Endothelial cell of umbilical vein (primary cell): Measurements from ENCODE around the gene THBD. TPM values are rescaled to one million over a fixed set of nuclear protein-coding genes. Genes with fewer than 3 reads are reported as not detected.

Experiments used
- BruUV-seq: library from RNA; stranded (reverse); fragments of 400-500 nt; replicated peaks from 2 replicates; lab custom pipeline; 2021; lab: Mats Ljungman, UMichigan
- CTCF ChIA-PET: fragments of 300-600, 350-600 bp; sonication (Branson Sonifier 250); formaldehyde crosslinking; loops from one replicate; lab custom pipeline; 2021; ENCODE audit warnings: antibody characterized with exemption, inconsistent platforms; lab: Charles Lee
- POLR2A ChIA-PET: fragments of 300-600, 350-600 bp; sonication (Branson Sonifier 250); formaldehyde crosslinking; loops from one replicate; lab custom pipeline; 2021; ENCODE audit warnings: antibody characterized with exemption, inconsistent platforms; lab: Charles Lee
- DNase-seq: peaks from one replicate; pipeline ENCODE4 v3.0.0-alpha.2; 2011; ENCODE audit warnings: low read depth, low spot score
- FAIRE-seq: peaks from 2 replicates; lab custom pipeline; 2011; peaks lifted over from hg19 to GRCh38; lab: Jason Lieb, UNC
- H2AFZ ChIP-seq: 2 replicates; pipeline ENCODE4 v1.6.0; 2012; ENCODE audit warnings: low read depth, low read length, control low read depth, inconsistent platforms
- H3K27ac ChIP-seq: 2 replicates; pipeline ENCODE4 v1.5.1; 2011; ENCODE audit warnings: low read depth, mild to moderate bottlenecking, control low read depth, low read length, moderate library complexity; ENCODE audit not compliant: insufficient read depth
- H3K27me3 ChIP-seq, 2 experiments: 2 replicates each; pipeline versions ENCODE4 v1.6.0 to v1.6.1; 2011; ENCODE audit warnings: low read length in 2 of 2, mixed read lengths in 1 of 2; ENCODE audit not compliant: control insufficient read depth in 2 of 2, insufficient read depth in 2 of 2
- H3K36me3 ChIP-seq, 2 experiments: 2 replicates in 1 of 2; 3 replicates in 1 of 2; pipeline ENCODE4 v1.5.1; 2011; ENCODE audit warnings: low read length in 2 of 2, mild to moderate bottlenecking in 1 of 2, moderate library complexity in 1 of 2; ENCODE audit not compliant: control insufficient read depth in 2 of 2, insufficient read depth in 2 of 2; ENCODE audit errors: extremely low read depth in 1 of 2
- H3K4me1 ChIP-seq: 3 replicates; pipeline ENCODE4 v1.5.1; 2011; ENCODE audit warnings: mild to moderate bottlenecking, low read length; ENCODE audit not compliant: control insufficient read depth, insufficient read depth; ENCODE audit errors: extremely low read depth
- H3K4me2 ChIP-seq: 2 replicates; pipeline ENCODE4 v1.6.1; 2011; ENCODE audit warnings: low read length, control low read depth, mixed read lengths; ENCODE audit not compliant: insufficient read depth
- H3K4me3 ChIP-seq, 3 experiments: fragments of 200-600 bp in 1 of 3; sonication (generic), shearing (Covaris generic) in 1 of 3; replicated peaks in 1 of 3; 2 replicates each; pipeline ENCODE4 v1.5.1; 2011 to 2016; ENCODE audit warnings: control low read depth in 3 of 3, low read length in 3 of 3, mild to moderate bottlenecking in 2 of 3, inconsistent platforms in 1 of 3, low read depth in 1 of 3, moderate library complexity in 1 of 3; ENCODE audit not compliant: insufficient read depth in 1 of 3
- H3K79me2 ChIP-seq: 2 replicates; pipeline ENCODE4 v1.6.0; 2012; ENCODE audit warnings: low read length, inconsistent platforms; ENCODE audit not compliant: control insufficient read depth, insufficient read depth
- H3K9ac ChIP-seq: replicated peaks from 2 replicates; pipeline ENCODE3; 2011; ENCODE audit warnings: low read length, control low read depth; ENCODE audit not compliant: insufficient read depth; ENCODE audit errors: extremely low read depth
- H3K9me1 ChIP-seq: replicated peaks from 3 replicates; pipeline ENCODE4 v1.6.0; 2011; ENCODE audit warnings: mild to moderate bottlenecking, low read length; ENCODE audit not compliant: control insufficient read depth, insufficient read depth; ENCODE audit errors: extremely low read depth
- H3K9me3 ChIP-seq: replicated peaks from 2 replicates; pipeline ENCODE4 v1.5.1; 2012; ENCODE audit warnings: low read length, inconsistent platforms; ENCODE audit not compliant: control insufficient read depth, insufficient read depth
- H4K20me1 ChIP-seq: replicated peaks from 2 replicates; pipeline ENCODE3; 2011; ENCODE audit warnings: mild to moderate bottlenecking, low read length; ENCODE audit not compliant: control insufficient read depth, insufficient read depth; ENCODE audit errors: extremely low read depth
- EZH2 ChIP-seq: IDR thresholded peaks from 2 replicates; pipeline ENCODE4 v1.6.1; 2012; ENCODE audit warnings: borderline replicate concordance, low read depth, mild to moderate bottlenecking, moderate library complexity, low read length, inconsistent platforms; ENCODE audit not compliant: severe bottlenecking
- FOS ChIP-seq: IDR thresholded peaks from 2 replicates; pipeline ENCODE4 v1.6.1; 2011; ENCODE audit warnings: mild to moderate bottlenecking, low read length, moderate library complexity, borderline replicate concordance; ENCODE audit not compliant: insufficient read depth
- GATA2 ChIP-seq: IDR thresholded peaks from 2 replicates; pipeline ENCODE4 v1.7.0; 2011; ENCODE audit warnings: low read depth, mild to moderate bottlenecking, moderate library complexity, mixed read lengths, low read length; ENCODE audit not compliant: insufficient read length, insufficient read depth
- JUN ChIP-seq: IDR thresholded peaks from 2 replicates; pipeline ENCODE4 v1.6.1; 2011; ENCODE audit warnings: borderline replicate concordance, low read depth; ENCODE audit not compliant: insufficient read length, insufficient read depth
- MYC ChIP-seq: IDR thresholded peaks from one replicate; pipeline ENCODE4 v1.6.1; 2011; ENCODE audit warnings: mild to moderate bottlenecking, low read depth, low read length
- POLR2A ChIP-seq: IDR thresholded peaks from 2 replicates; pipeline ENCODE4 v1.6.1; 2012; ENCODE audit warnings: low read depth, mild to moderate bottlenecking, control low read depth, low read length
- POLR2AphosphoS5 ChIP-seq: IDR thresholded peaks from 2 replicates; pipeline ENCODE4 v1.6.1; 2012; ENCODE audit warnings: low read depth, mild to moderate bottlenecking, control low read depth, low read length, moderate library complexity; ENCODE audit not compliant: insufficient read depth
- dilution Hi-C: fragments of 300-500 bp; cut with MboI; formaldehyde crosslinking; loops from one replicate; pipeline ENCODE4 v1.15.0; 2019; ENCODE audit warnings: low sequenced_read_pairs; ENCODE audit not compliant: extremely low pct_ligation_motif_present
- intact Hi-C: fragments of 100-400 bp; cut with micrococcal nuclease; formaldehyde crosslinking; loops from one replicate; pipeline ENCODE4 v1.10.0; 2022
- polyA plus RNA-seq, 4 experiments: library from polyadenylated mRNA; depleted of rRNA in 3 of 4; stranded (reverse) in 3 of 4; unstranded in 1 of 4; fragments of >200 nt; gene quantifications; 2 replicates each; pipeline versions ENCODE4 v1.2.1 to v1.2.3, GENCODE V29; 2011 to 2012; ENCODE audit warnings: missing spikeins in 1 of 4
- total RNA-seq: library from RNA; stranded (reverse); gene quantifications from 2 replicates; pipeline ENCODE4 v1.2.3, GENCODE V29; 2021
- TF ChIP-seq, protein P1 (sequence below), 2 donors: IDR thresholded peaks; 1 replicate in 1 of 2; 2 replicates in 1 of 2; pipeline ENCODE4 v1.5.1; 2011; ENCODE audit warnings: low read length in 2 of 2, mild to moderate bottlenecking in 2 of 2, moderate library complexity in 2 of 2, control low read depth in 1 of 2, inconsistent platforms in 1 of 2, low read depth in 1 of 2; ENCODE audit not compliant: insufficient read depth in 1 of 2; ENCODE audit errors: extremely low read depth in 1 of 2
- TF ChIP-seq, protein P2 (sequence below): IDR thresholded peaks from 2 replicates; pipeline ENCODE4 v1.6.1; 2011; ENCODE audit not compliant: insufficient read depth, insufficient read length

THBD gene
- total and polyA plus RNA-seq, 2 donors (not counting 3 experiments of a cell fraction or from before 2014, with no cell fraction given), result 17.1 to 28.0 TPM

DNA sequence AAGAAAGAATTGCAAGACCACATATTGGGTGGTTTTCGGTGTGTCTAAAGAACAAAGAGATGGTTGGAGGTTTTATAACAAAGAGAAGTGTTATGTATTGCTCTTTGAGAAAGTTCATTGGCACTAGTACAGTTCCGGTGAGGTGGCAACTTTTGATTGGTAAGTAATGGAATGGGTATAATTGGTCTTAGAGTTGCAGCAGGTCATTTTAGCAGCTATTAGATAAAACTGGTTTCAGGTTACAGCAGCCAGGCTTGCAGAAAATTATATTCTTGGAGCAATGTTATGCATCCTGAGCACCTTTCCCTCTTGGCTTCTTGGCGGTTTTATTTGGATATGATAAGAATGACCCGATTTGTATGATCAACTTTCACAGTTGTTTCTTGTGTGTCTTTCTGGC lies 26.6 kb downstream of the THBD start:
- Histone ChIP-seq H3K27ac (no peak overlapping the region), H2AFZ (no peak overlapping the region), H3K79me2 (no peaks in the 10 kb centered on the region), H3K4me1 (no peaks in the 10 kb centered on the region), H3K4me3 (no peak overlapping the region), H3K27me3 (peaks cover 0 to 2% of the 10 kb centered on the region in 2 experiments), H3K9me1 (no peaks in the 10 kb centered on the region), H3K9ac (no peak overlapping the region), H3K36me3 (no peaks in the 10 kb centered on the region), H3K4me2 (no peak overlapping the region), H4K20me1 (no peaks in the 10 kb centered on the region), H3K9me3 (no peaks in the 10 kb centered on the region)
- DNase-seq (no peak), FAIRE-seq (no peak)
- no peak for TF ChIP-seq POLR2AphosphoS5
- TF ChIP-seq, protein P1, sequence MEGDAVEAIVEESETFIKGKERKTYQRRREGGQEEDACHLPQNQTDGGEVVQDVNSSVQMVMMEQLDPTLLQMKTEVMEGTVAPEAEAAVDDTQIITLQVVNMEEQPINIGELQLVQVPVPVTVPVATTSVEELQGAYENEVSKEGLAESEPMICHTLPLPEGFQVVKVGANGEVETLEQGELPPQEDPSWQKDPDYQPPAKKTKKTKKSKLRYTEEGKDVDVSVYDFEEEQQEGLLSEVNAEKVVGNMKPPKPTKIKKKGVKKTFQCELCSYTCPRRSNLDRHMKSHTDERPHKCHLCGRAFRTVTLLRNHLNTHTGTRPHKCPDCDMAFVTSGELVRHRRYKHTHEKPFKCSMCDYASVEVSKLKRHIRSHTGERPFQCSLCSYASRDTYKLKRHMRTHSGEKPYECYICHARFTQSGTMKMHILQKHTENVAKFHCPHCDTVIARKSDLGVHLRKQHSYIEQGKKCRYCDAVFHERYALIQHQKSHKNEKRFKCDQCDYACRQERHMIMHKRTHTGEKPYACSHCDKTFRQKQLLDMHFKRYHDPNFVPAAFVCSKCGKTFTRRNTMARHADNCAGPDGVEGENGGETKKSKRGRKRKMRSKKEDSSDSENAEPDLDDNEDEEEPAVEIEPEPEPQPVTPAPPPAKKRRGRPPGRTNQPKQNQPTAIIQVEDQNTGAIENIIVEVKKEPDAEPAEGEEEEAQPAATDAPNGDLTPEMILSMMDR (IDR thresholded peaks at IDR 0.05; ENCODE audit: extremely low read depth in 1 of 2, insufficient read depth in 1 of 2, low read depth in 1 of 2, low read length in 2 of 2), result no peak
- TF ChIP-seq, protein P2, sequence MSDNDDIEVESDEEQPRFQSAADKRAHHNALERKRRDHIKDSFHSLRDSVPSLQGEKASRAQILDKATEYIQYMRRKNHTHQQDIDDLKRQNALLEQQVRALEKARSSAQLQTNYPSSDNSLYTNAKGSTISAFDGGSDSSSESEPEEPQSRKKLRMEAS, result no peak
- no peak for TF ChIP-seq JUN
- TF ChIP-seq FOS, result no peak
- no peak for TF ChIP-seq MYC
- no peak for TF ChIP-seq EZH2
- no peak for TF ChIP-seq GATA2
- TF ChIP-seq POLR2A, result no peak
- BruUV-seq, result no TSS peak
- ChIA-PET CTCF (interaction anchor here (1.3 kb wide), 1 partner anchor 171 kb away, joined by 3 read pairs; no protein-coding TSS in a partner anchor), POLR2A (no interaction called here)
- dilution Hi-C loops (no loop called here), intact Hi-C loops (no loop called here)
